ENCODE measurements around the gene HAPLN3. TPM values are rescaled to one million over a fixed set of nuclear protein-coding genes. Genes with fewer than 3 reads are reported as not detected.
A peak's percentile ranks its signal among the peaks of the same experiment; 100 is the strongest.

The HAPLN3 gene
- total RNA-seq, 1 donor from 2014 or later = 77.0 TPM

GRCh38 chr15:88920186-88920891 lies 25.0 kb upstream of the HAPLN3 start:
- Mint-ChIP-seq H3K36me3 (ENCODE audit: low read depth) (no peaks in the 10 kb centered on the region), H3K4me3 (no peak overlapping the region), H3K9me3 (no peaks in the 10 kb centered on the region), H3K27ac (peak overlapping the region; percentile 6), H3K27me3 (peaks cover 9% of the 10 kb centered on the region), H3K4me1 (peaks cover 23% of the 10 kb centered on the region)
- intact Hi-C loops (cut with micrococcal nuclease) = no loop called here
- DNase-seq = peak; percentile 57

GRCh38 chr15:88918738-88919137 lies 23.4 kb upstream of the HAPLN3 start:
- intact Hi-C loops (cut with micrococcal nuclease) = loop anchor here (1.0 to 5.0 kb wide), 2 partner anchors 249 to 297 kb away; partner anchors contain the start of gene AEN
- H3K27ac Mint-ChIP-seq = peak overlapping the region; percentile 5
- no peaks in the 10 kb centered on the region for H3K36me3 Mint-ChIP-seq (ENCODE audit: low read depth)
- peaks cover 9% of the 10 kb centered on the region for H3K27me3 Mint-ChIP-seq
- no peak for DNase-seq
- no peaks in the 10 kb centered on the region for H3K9me3 Mint-ChIP-seq
- peaks cover 23% of the 10 kb centered on the region for H3K4me1 Mint-ChIP-seq
- H3K4me3 Mint-ChIP-seq = peak overlapping the region; percentile 23

- Mint-ChIP-seq H3K36me3 (ENCODE audit: low read depth) (no peaks in the 10 kb centered on the region), H3K9me3 (no peaks in the 10 kb centered on the region), H3K4me3 (no peak overlapping the region), H3K27ac (no peak overlapping the region), H3K27me3 (peaks cover 9% of the 10 kb centered on the region), H3K4me1 (peaks cover 27% of the 10 kb centered on the region)
- intact Hi-C loops (cut with micrococcal nuclease) = loop anchor here (5.0 kb wide), 1 partner anchor 250 kb away; no protein-coding TSS in a partner anchor
- DNase-seq = no peak
These were observed 22.4 kb upstream of the HAPLN3 start for GRCh38 chr15:88917760-88918159.

- intact Hi-C loops (cut with micrococcal nuclease) = loop anchor here (5.0 kb wide), 1 partner anchor 252 kb away; no protein-coding TSS in a partner anchor
These were observed 20.0 kb upstream of the HAPLN3 start for GRCh38 chr15:88915354-88915753.

DNA sequence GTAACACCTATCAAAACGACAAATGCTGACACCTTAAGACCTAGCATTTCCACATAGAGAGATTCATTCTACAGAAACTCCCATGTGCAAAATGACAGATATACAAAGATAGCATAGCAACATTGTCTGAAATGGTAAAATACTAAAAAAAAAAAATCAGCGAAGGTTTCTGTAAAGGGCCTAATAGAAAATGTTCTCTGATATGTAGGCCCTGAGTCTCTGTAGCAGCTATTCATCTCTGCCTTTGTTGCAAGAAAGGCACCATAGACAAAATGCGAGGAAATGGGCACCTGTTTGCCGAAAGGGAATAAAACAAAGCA lies 18.5 kb upstream of the HAPLN3 start:
- no peak for DNase-seq
- Mint-ChIP-seq H3K4me3 (peak overlapping the region; percentile 89), H3K4me1 (peaks cover 17% of the 10 kb centered on the region), H3K27ac (no peak overlapping the region), H3K27me3 (peaks cover 4% of the 10 kb centered on the region), H3K36me3 (ENCODE audit: low read depth) (no peaks in the 10 kb centered on the region), H3K9me3 (no peaks in the 10 kb centered on the region)
- intact Hi-C loops (cut with micrococcal nuclease) = loop anchor here (2.0 kb wide), 1 partner anchor 19 kb away; the partner anchor contains the start of gene HAPLN3

More at GRCh38 chr15:88915354-88915753, 20.0 kb upstream of the HAPLN3 start:
- H3K9me3 Mint-ChIP-seq = no peaks in the 10 kb centered on the region
- DNase-seq = no peak
- H3K27ac Mint-ChIP-seq = no peak overlapping the region
- H3K27me3 Mint-ChIP-seq = peaks cover 7% of the 10 kb centered on the region
- H3K4me3 Mint-ChIP-seq = no peak overlapping the region
- H3K36me3 Mint-ChIP-seq (ENCODE audit: low read depth) = no peaks in the 10 kb centered on the region
- H3K4me1 Mint-ChIP-seq = peaks cover 25% of the 10 kb centered on the region

- Mint-ChIP-seq H3K4me3 (peak within 1 kb of the TSS; percentile 89), H3K27me3 (peaks cover 4% of the 10 kb centered on the region), H3K9me3 (no peaks in the 10 kb centered on the region), H3K36me3 (ENCODE audit: low read depth) (no peaks in the 10 kb centered on the region), H3K27ac (peak within 1 kb of the TSS; percentile 71), H3K4me1 (peaks cover 14% of the 10 kb centered on the region)
- intact Hi-C loops (cut with micrococcal nuclease) = loop anchor here (2.0 kb wide), 1 partner anchor 18 kb away; the partner anchor contains the start of gene HAPLN3
- peak; percentile 93 for DNase-seq
These were observed 17.9 kb upstream of the HAPLN3 start, which contains the start of gene MFGE8 for GRCh38 chr15:88913017-88913849. Gene MFGE8, minus strand, starts transcription at chr15:88913379. Its CDS starts 60 bp downstream, at chr15:88913319.

DNA sequence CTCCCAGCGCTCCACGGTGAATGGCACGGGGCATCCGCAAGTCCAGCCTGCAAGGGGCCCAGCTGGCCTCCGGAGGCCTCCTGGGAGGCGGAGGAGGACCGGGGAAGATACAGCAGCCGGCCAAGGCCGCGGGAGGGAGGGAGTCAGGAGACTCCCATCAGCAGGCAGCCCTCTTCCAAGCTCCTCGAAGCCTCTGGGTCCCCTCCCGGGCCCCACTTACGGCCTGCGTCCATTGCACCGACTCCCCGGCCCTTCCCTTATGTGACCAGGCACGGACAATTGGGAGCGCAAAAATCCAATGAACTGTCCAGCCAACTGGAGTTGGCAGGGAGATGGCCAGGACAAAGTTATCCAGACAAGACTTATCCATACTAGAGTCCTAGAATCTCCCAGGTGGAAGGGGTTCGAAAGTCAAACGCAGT lies 17.2 kb upstream of the HAPLN3 start:
- H3K4me3 Mint-ChIP-seq = peak overlapping the region; percentile 89
- peaks cover 13% of the 10 kb centered on the region for H3K4me1 Mint-ChIP-seq
- intact Hi-C loops (cut with micrococcal nuclease) = loop anchor here (2.0 kb wide), 1 partner anchor 18 kb away; the partner anchor contains the start of gene HAPLN3
- peaks cover 4% of the 10 kb centered on the region for H3K27me3 Mint-ChIP-seq
- H3K27ac Mint-ChIP-seq = no peak overlapping the region
- no peaks in the 10 kb centered on the region for H3K9me3 Mint-ChIP-seq
- no peaks in the 10 kb centered on the region for H3K36me3 Mint-ChIP-seq (ENCODE audit: low read depth)
- no peak for DNase-seq

- Mint-ChIP-seq H3K27ac (no peak overlapping the region), H3K36me3 (ENCODE audit: low read depth) (no peaks in the 10 kb centered on the region), H3K27me3 (peaks cover under 1% of the 10 kb centered on the region), H3K4me1 (peaks cover 13% of the 10 kb centered on the region), H3K9me3 (no peaks in the 10 kb centered on the region), H3K4me3 (peak overlapping the region; percentile 89)
- no peak for DNase-seq
- intact Hi-C loops (cut with micrococcal nuclease) = loop anchor here (2.0 kb wide), 1 partner anchor 17 kb away; the partner anchor contains the start of gene HAPLN3
These were observed 16.4 kb upstream of the HAPLN3 start for GRCh38 chr15:88911766-88912118.

- Mint-ChIP-seq H3K27ac (no peak overlapping the region), H3K27me3 (no peaks in the 10 kb centered on the region)
- no peak for DNase-seq
These were observed 14.8 kb upstream of the HAPLN3 start for GRCh38 chr15:88909956-88910831.

GRCh38 chr15:88908697-88909621 lies 13.6 kb upstream of the HAPLN3 start:
- Mint-ChIP-seq H3K27me3 (no peaks in the 10 kb centered on the region), H3K27ac (no peak overlapping the region), H3K9me3 (no peaks in the 10 kb centered on the region), H3K4me3 (no peak overlapping the region), H3K36me3 (ENCODE audit: low read depth) (no peaks in the 10 kb centered on the region), H3K4me1 (peaks cover 26% of the 10 kb centered on the region)
- no peak for DNase-seq
- intact Hi-C loops (cut with micrococcal nuclease) = no loop called here

More at GRCh38 chr15:88909956-88910831, 14.8 kb upstream of the HAPLN3 start:
- intact Hi-C loops (cut with micrococcal nuclease) = no loop called here
- H3K4me1 Mint-ChIP-seq = peaks cover 14% of the 10 kb centered on the region
- H3K36me3 Mint-ChIP-seq (ENCODE audit: low read depth) = no peaks in the 10 kb centered on the region
- no peaks in the 10 kb centered on the region for H3K9me3 Mint-ChIP-seq
- no peak overlapping the region for H3K4me3 Mint-ChIP-seq

DNA sequence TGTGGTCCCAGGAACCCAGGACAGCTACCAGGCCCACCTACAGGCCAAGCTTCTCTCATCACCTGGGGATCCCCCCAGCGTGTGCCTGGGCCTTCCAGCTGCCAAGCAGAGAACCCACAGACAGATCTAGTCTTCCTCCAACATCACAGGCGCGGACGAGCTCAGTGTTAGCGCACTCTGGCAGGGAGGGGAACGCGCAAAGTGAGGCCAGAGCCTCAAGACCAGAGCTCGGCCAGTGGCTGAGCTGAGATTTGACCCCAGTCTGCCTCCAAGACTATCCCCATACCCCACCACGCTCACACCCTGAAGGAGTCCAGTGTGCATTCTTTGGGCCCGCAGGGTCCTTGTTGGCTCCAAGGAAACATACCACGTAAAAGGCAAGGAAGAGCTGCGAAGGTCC lies 12.8 kb upstream of the HAPLN3 start:
- Mint-ChIP-seq H3K4me1 (peaks cover 25% of the 10 kb centered on the region), H3K27me3 (no peaks in the 10 kb centered on the region), H3K4me3 (no peak overlapping the region), H3K9me3 (no peaks in the 10 kb centered on the region), H3K27ac (peak overlapping the region; percentile 56), H3K36me3 (ENCODE audit: low read depth) (no peaks in the 10 kb centered on the region)
- intact Hi-C loops (cut with micrococcal nuclease) = no loop called here
- no peak for DNase-seq

GRCh38 chr15:88907111-88907510 lies 11.8 kb upstream of the HAPLN3 start:
- Mint-ChIP-seq H3K27ac (no peak overlapping the region), H3K36me3 (ENCODE audit: low read depth) (no peaks in the 10 kb centered on the region), H3K27me3 (no peaks in the 10 kb centered on the region), H3K9me3 (no peaks in the 10 kb centered on the region), H3K4me3 (no peak overlapping the region), H3K4me1 (peaks cover 22% of the 10 kb centered on the region)
- intact Hi-C loops (cut with micrococcal nuclease) = no loop called here
- no peak for DNase-seq

All from activated CD4-positive, alpha-beta T cell treated with anti-CD3 and anti-CD28 coated beads, Interleukin-2, amount 10 ng/mL, durations not matched to agents 24 days and 14 days (primary cell).